ENCODE data around the gene E2F7. TPM values are rescaled to one million over a fixed set of nuclear protein-coding genes. Genes with fewer than 3 reads are reported as not detected.

E2F7 gene
- total RNA-seq, 1 experiment from 2014 or later: 40.2 TPM

GRCh38 chr12:77010691-77011548, 54.4 kb downstream of the E2F7 start:
- H3K4me3 Mint-ChIP-seq (ENCODE audit: low read depth, unreplicated experiment): no peak overlapping the region
- no peak overlapping the region for H3K27ac Mint-ChIP-seq (ENCODE audit: unreplicated experiment)
- no peaks in the 10 kb centered on the region for H3K36me3 Mint-ChIP-seq (ENCODE audit: insufficient read depth, unreplicated experiment)
- DNase-seq: peak; percentile 85
- no TSS peak for BruUV-seq (replicated peaks)
- intact Hi-C loops (cut with micrococcal nuclease; ENCODE audit: unreplicated experiment): loop anchor here (1.0 to 5.0 kb wide), 2 partner anchors 134 to 390 kb away; partner anchors contain the start of gene CSRP2
- TF ChIP-seq, protein P1, sequence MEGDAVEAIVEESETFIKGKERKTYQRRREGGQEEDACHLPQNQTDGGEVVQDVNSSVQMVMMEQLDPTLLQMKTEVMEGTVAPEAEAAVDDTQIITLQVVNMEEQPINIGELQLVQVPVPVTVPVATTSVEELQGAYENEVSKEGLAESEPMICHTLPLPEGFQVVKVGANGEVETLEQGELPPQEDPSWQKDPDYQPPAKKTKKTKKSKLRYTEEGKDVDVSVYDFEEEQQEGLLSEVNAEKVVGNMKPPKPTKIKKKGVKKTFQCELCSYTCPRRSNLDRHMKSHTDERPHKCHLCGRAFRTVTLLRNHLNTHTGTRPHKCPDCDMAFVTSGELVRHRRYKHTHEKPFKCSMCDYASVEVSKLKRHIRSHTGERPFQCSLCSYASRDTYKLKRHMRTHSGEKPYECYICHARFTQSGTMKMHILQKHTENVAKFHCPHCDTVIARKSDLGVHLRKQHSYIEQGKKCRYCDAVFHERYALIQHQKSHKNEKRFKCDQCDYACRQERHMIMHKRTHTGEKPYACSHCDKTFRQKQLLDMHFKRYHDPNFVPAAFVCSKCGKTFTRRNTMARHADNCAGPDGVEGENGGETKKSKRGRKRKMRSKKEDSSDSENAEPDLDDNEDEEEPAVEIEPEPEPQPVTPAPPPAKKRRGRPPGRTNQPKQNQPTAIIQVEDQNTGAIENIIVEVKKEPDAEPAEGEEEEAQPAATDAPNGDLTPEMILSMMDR (IDR thresholded peaks at IDR 0.05; ENCODE audit: unreplicated experiment): peak; percentile 78
- H3K4me1 Mint-ChIP-seq (ENCODE audit: low read depth, unreplicated experiment): no peaks in the 10 kb centered on the region
- no peaks in the 10 kb centered on the region for H3K27me3 Mint-ChIP-seq (ENCODE audit: unreplicated experiment)
- H3K9me3 Mint-ChIP-seq (ENCODE audit: low read depth, unreplicated experiment): no peaks in the 10 kb centered on the region
- CTCF ChIA-PET: interaction anchor here (0.6 to 1.3 kb wide), 16 partner anchors 10 to 389 kb away, joined by 3 to 17 read pairs (median 5); no protein-coding TSS in a partner anchor

DNA sequence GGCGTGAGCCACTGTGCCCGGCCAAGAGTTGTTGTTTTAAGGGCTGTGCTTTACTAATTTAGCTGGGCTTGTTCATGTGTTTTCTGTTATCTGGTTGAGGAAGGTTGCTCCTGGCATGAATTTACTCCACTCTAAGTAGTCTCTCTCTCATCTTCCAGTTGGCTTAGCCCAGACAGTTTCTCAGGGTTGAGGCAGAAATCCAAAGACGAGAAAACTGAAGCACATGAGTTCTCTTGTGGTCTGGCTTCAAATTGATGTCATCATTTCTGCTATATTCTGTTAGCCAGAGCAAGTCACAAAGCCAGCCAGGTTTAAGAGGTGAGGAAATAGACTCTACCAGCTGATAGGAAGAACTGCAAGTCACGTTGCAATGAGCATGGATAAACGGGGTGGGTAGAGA, 57.9 kb downstream of the E2F7 start:
- no peak for DNase-seq
- no peaks in the 10 kb centered on the region for H3K36me3 Mint-ChIP-seq (ENCODE audit: insufficient read depth, unreplicated experiment)
- H3K27me3 Mint-ChIP-seq (ENCODE audit: unreplicated experiment): peaks cover 29% of the 10 kb centered on the region
- no peak overlapping the region for H3K4me3 Mint-ChIP-seq (ENCODE audit: low read depth, unreplicated experiment)
- H3K9me3 Mint-ChIP-seq (ENCODE audit: low read depth, unreplicated experiment): no peaks in the 10 kb centered on the region
- H3K27ac Mint-ChIP-seq (ENCODE audit: unreplicated experiment): no peak overlapping the region
- no peaks in the 10 kb centered on the region for H3K4me1 Mint-ChIP-seq (ENCODE audit: low read depth, unreplicated experiment)
- intact Hi-C loops (cut with micrococcal nuclease; ENCODE audit: unreplicated experiment): no loop called here
- CTCF ChIA-PET: no interaction called here
- TF ChIP-seq, protein P1 (IDR thresholded peaks at IDR 0.05; ENCODE audit: unreplicated experiment): no peak
- no TSS peak for BruUV-seq (replicated peaks)

GRCh38 chr12:77005611-77006098, 59.7 kb downstream of the E2F7 start:
- CTCF ChIA-PET: no interaction called here
- Mint-ChIP-seq H3K27ac (ENCODE audit: unreplicated experiment) (no peak overlapping the region), H3K36me3 (ENCODE audit: insufficient read depth, unreplicated experiment) (no peaks in the 10 kb centered on the region), H3K9me3 (ENCODE audit: low read depth, unreplicated experiment) (no peaks in the 10 kb centered on the region), H3K27me3 (ENCODE audit: unreplicated experiment) (peaks cover 47% of the 10 kb centered on the region), H3K4me3 (ENCODE audit: low read depth, unreplicated experiment) (no peak overlapping the region), H3K4me1 (ENCODE audit: low read depth, unreplicated experiment) (no peaks in the 10 kb centered on the region)
- no peak for DNase-seq
- no TSS peak for BruUV-seq (replicated peaks)
- intact Hi-C loops (cut with micrococcal nuclease; ENCODE audit: unreplicated experiment): no loop called here
- TF ChIP-seq, protein P1 (IDR thresholded peaks at IDR 0.05; ENCODE audit: unreplicated experiment): no peak

DNA sequence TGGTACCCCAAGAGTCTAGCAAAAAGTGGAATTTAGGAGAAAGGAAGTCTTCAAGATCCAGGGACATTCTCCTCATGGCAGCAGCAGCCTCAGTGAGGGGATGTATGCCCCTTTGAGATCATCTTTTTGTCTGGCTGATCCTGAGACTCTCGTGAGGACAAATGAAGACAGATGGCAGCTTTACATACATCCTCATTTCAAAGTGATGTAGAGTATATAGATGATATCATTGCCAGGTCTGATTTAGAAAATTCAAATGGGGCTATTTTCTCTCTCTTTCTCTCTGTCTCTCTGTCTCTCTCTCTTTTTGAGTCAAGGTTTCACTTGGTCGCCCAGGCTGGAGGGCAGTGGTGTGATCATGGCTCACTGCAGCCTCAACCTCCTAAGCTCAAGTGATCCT, 61.5 kb downstream of the E2F7 start:
- no TSS peak for BruUV-seq (replicated peaks)
- TF ChIP-seq, protein P1 (IDR thresholded peaks at IDR 0.05; ENCODE audit: unreplicated experiment): no peak
- no peak overlapping the region for H3K27ac Mint-ChIP-seq (ENCODE audit: unreplicated experiment)
- H3K27me3 Mint-ChIP-seq (ENCODE audit: unreplicated experiment): peaks cover 47% of the 10 kb centered on the region
- no peak for DNase-seq
- H3K4me3 Mint-ChIP-seq (ENCODE audit: low read depth, unreplicated experiment): no peak overlapping the region
- no peaks in the 10 kb centered on the region for H3K4me1 Mint-ChIP-seq (ENCODE audit: low read depth, unreplicated experiment)
- intact Hi-C loops (cut with micrococcal nuclease; ENCODE audit: unreplicated experiment): no loop called here
- H3K36me3 Mint-ChIP-seq (ENCODE audit: insufficient read depth, unreplicated experiment): no peaks in the 10 kb centered on the region
- H3K9me3 Mint-ChIP-seq (ENCODE audit: low read depth, unreplicated experiment): no peaks in the 10 kb centered on the region
- CTCF ChIA-PET: no interaction called here
